Measurements from ENCODE around the gene ANP32B.

ANP32B gene

GRCh38 chr9:98031169-98031568 lies 48.0 kb downstream of the ANP32B start:
- TF ChIP-seq, protein P1, sequence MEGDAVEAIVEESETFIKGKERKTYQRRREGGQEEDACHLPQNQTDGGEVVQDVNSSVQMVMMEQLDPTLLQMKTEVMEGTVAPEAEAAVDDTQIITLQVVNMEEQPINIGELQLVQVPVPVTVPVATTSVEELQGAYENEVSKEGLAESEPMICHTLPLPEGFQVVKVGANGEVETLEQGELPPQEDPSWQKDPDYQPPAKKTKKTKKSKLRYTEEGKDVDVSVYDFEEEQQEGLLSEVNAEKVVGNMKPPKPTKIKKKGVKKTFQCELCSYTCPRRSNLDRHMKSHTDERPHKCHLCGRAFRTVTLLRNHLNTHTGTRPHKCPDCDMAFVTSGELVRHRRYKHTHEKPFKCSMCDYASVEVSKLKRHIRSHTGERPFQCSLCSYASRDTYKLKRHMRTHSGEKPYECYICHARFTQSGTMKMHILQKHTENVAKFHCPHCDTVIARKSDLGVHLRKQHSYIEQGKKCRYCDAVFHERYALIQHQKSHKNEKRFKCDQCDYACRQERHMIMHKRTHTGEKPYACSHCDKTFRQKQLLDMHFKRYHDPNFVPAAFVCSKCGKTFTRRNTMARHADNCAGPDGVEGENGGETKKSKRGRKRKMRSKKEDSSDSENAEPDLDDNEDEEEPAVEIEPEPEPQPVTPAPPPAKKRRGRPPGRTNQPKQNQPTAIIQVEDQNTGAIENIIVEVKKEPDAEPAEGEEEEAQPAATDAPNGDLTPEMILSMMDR (IDR thresholded peaks at IDR 0.05), result no peak
- Histone ChIP-seq H3K4me2 (ENCODE audit: low read length) (no peak overlapping the region), H3K4me3 (ENCODE audit: low read depth, low read length) (no peak overlapping the region), H3K27me3 (ENCODE audit: control insufficient read depth, insufficient read depth, low read length) (no peaks in the 10 kb centered on the region), H3K9ac (no peak overlapping the region), H3K4me1 (no peaks in the 10 kb centered on the region), H3K9me3 (ENCODE audit: control insufficient read depth, low read length) (no peaks in the 10 kb centered on the region), H3K27ac (no peak overlapping the region), H2AFZ (no peak overlapping the region), H3K36me3 (ENCODE audit: control insufficient read depth, insufficient read depth, low read length) (no peaks in the 10 kb centered on the region), H3K79me2 (no peaks in the 10 kb centered on the region)

DNA sequence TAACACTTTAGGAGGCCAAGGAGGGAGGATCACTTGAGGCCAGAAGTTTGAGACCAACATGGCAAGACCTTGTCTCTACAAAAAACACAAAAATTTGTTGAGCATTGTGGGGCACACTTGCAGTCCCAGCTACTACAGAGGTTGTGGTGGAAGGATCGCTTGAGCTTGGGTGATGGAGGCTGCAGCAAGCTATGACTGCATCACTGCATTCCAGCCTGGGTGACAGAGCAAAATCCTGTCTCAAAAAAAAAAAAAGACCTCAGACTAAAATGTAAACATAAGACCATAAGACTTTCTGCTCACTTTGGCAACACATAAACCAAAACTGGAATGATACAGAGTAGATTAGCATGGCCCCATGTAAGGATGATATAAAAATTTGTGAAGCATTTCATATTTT lies 48.8 kb downstream of the ANP32B start:
- Histone ChIP-seq H3K9me3 (ENCODE audit: control insufficient read depth, low read length) (no peaks in the 10 kb centered on the region), H3K79me2 (no peaks in the 10 kb centered on the region), H3K9ac (no peak overlapping the region), H2AFZ (no peak overlapping the region), H3K27ac (no peak overlapping the region), H3K4me1 (no peaks in the 10 kb centered on the region), H3K4me3 (ENCODE audit: low read depth, low read length) (no peak overlapping the region), H3K4me2 (ENCODE audit: low read length) (no peak overlapping the region), H3K27me3 (ENCODE audit: control insufficient read depth, insufficient read depth, low read length) (no peaks in the 10 kb centered on the region), H3K36me3 (ENCODE audit: control insufficient read depth, insufficient read depth, low read length) (no peaks in the 10 kb centered on the region)
- TF ChIP-seq, protein P1 (IDR thresholded peaks at IDR 0.05), result no peak

DNA sequence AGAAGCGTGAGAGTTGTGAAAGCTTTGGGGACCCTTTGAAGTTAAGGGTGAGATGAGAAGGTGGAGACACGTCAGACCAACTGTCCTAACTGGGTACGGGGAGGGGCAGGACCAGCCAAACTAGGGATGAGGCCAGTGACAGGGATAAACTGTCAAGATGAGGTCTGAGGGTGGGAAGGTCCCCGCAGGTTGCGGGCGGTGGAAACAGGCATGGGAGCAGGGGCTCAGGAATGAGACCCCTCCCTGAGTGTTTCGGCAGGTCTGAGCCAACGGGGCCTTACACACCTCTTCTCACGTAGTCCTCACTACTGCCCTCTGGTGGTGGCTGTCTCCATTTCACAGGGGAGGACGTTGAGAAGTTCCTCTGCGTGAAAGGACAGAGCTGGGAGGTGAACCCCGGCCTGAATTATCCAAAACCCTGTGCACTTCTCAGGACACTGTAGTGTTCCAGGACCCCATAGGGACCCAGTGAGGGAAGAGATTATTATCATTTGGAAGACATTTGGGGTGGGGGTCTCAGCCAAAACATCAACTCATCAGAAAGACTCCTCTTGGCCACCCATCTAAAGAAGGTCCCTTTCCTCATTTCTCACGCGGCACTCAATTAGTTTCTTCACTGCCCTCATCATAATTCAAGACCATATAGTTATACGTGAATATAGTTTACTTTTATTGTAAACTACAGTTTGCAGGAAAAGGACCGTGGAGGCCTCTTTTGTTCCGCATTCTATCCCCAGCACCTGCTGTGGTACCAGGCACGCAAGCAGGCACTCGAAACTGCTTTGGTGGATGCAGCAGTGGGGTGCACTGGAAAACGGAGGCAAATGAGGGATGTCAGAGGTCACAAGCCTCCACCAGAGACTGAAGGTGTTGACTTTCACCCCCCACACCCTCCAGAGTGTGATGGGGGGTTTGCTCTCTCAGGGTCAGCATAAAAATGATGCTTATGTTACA lies 51.7 kb downstream of the ANP32B start:
- H3K9ac ChIP-seq, result no peak overlapping the region
- no peaks in the 10 kb centered on the region for H3K27me3 ChIP-seq (ENCODE audit: control insufficient read depth, insufficient read depth, low read length)
- no peak overlapping the region for H3K27ac ChIP-seq
- H3K36me3 ChIP-seq (ENCODE audit: control insufficient read depth, insufficient read depth, low read length), result no peaks in the 10 kb centered on the region
- TF ChIP-seq, protein P1 (IDR thresholded peaks at IDR 0.05), result peak; percentile 66
- H3K4me2 ChIP-seq (ENCODE audit: low read length), result peak overlapping the region; percentile 39
- H3K79me2 ChIP-seq, result no peaks in the 10 kb centered on the region
- no peak overlapping the region for H3K4me3 ChIP-seq (ENCODE audit: low read depth, low read length)
- H2AFZ ChIP-seq, result peak overlapping the region; percentile 60
- no peaks in the 10 kb centered on the region for H3K9me3 ChIP-seq (ENCODE audit: control insufficient read depth, low read length)
- no peaks in the 10 kb centered on the region for H3K4me1 ChIP-seq

GRCh38 chr9:98037357-98037756 lies 54.2 kb downstream of the ANP32B start:
- H3K27ac ChIP-seq, result no peak overlapping the region
- no peaks in the 10 kb centered on the region for H3K79me2 ChIP-seq
- TF ChIP-seq, protein P1 (IDR thresholded peaks at IDR 0.05), result no peak
- no peaks in the 10 kb centered on the region for H3K9me3 ChIP-seq (ENCODE audit: control insufficient read depth, low read length)
- no peaks in the 10 kb centered on the region for H3K27me3 ChIP-seq (ENCODE audit: control insufficient read depth, insufficient read depth, low read length)
- no peak overlapping the region for H3K4me2 ChIP-seq (ENCODE audit: low read length)
- H3K4me1 ChIP-seq, result no peaks in the 10 kb centered on the region
- no peak overlapping the region for H3K9ac ChIP-seq
- no peak overlapping the region for H3K4me3 ChIP-seq (ENCODE audit: low read depth, low read length)
- no peak overlapping the region for H2AFZ ChIP-seq
- no peaks in the 10 kb centered on the region for H3K36me3 ChIP-seq (ENCODE audit: control insufficient read depth, insufficient read depth, low read length)

Data from parathyroid adenoma (tissue), 2 donors.